GM23338 (cell line): ENCODE results near the gene TYMS. TPM values are rescaled to one million over a fixed set of nuclear protein-coding genes. Genes with fewer than 3 reads are reported as not detected.

Experiments
- ATAC-seq: fragments of 200-7000 bp; cut with Tn5 transposase; 3 replicates; pipeline ENCODE4 v1.9.1; 2020
- DNase-seq: peaks from one replicate; pipeline ENCODE4 v3.0.0-alpha.2; 2015; ENCODE audit warnings: low spot score
- H2AFZ ChIP-seq: fragments of 200-600 bp; sonication (generic); 2 replicates; pipeline ENCODE4 v1.8.0; 2016; ENCODE audit warnings: antibody characterized with exemption, mild to moderate bottlenecking, moderate library complexity
- H3F3A ChIP-seq: fragments of 200-600 bp; sonication (generic); replicated peaks from 2 replicates; pipeline ENCODE4 v1.8.0; 2017; ENCODE audit warnings: antibody characterized with exemption, mixed run types, low read depth
- H3K27ac ChIP-seq: fragments of 200-600 bp; sonication (generic); 2 replicates; pipeline ENCODE4 v1.6.1; 2016; ENCODE audit warnings: low read depth
- H3K27me3 ChIP-seq: fragments of 200-600 bp; sonication (generic); 2 replicates; pipeline ENCODE4 v1.8.0; 2016; ENCODE audit warnings: mild to moderate bottlenecking, mixed run types, moderate library complexity; ENCODE audit not compliant: insufficient read depth
- H3K36me3 ChIP-seq: fragments of 200-600 bp; sonication (generic); 2 replicates; pipeline ENCODE4 v1.8.0; 2016; ENCODE audit warnings: mild to moderate bottlenecking; ENCODE audit not compliant: insufficient read depth
- H3K4me1 ChIP-seq: fragments of 200-600 bp; sonication (generic); 2 replicates; pipeline ENCODE4 v1.8.0; 2016; ENCODE audit warnings: mild to moderate bottlenecking, moderate library complexity; ENCODE audit not compliant: insufficient read depth
- H3K4me2 ChIP-seq: fragments of 200-600 bp; sonication (generic); 2 replicates; pipeline ENCODE4 v1.7.1; 2017; ENCODE audit warnings: mixed run types
- H3K4me3 ChIP-seq: fragments of 200-600 bp; sonication (generic); 2 replicates; pipeline ENCODE4 v1.6.1; 2016; ENCODE audit warnings: mixed run types
- H3K79me2 ChIP-seq: fragments of 200-600 bp; sonication (generic); replicated peaks from 2 replicates; pipeline ENCODE4 v1.8.0; 2017; ENCODE audit warnings: mild to moderate bottlenecking; ENCODE audit not compliant: insufficient read depth
- H3K9me2 ChIP-seq: fragments of 200-600 bp; sonication (generic); 2 replicates; pipeline ENCODE4 v1.8.0; 2017; ENCODE audit not compliant: insufficient read depth
- H4K20me1 ChIP-seq: fragments of 200-600 bp; sonication (generic); replicated peaks from 2 replicates; pipeline ENCODE4 v1.8.0; 2017; ENCODE audit warnings: mild to moderate bottlenecking; ENCODE audit not compliant: insufficient read depth
- H3K27ac Mint-ChIP-seq: 2 replicates; pipeline ENCODE4 v1.8.0; 2020; ENCODE audit warnings: inconsistent platforms, mild to moderate bottlenecking, moderate library complexity, mixed read lengths
- H3K27me3 Mint-ChIP-seq: 3 replicates; pipeline ENCODE4 v1.8.0; 2022; ENCODE audit warnings: low read depth, mild to moderate bottlenecking, moderate library complexity, mixed read lengths, inconsistent platforms; ENCODE audit not compliant: insufficient read depth, poor library complexity
- H3K36me3 Mint-ChIP-seq: 3 replicates; pipeline ENCODE4 v1.8.0; 2021; ENCODE audit warnings: low read depth, mild to moderate bottlenecking, inconsistent platforms, moderate library complexity, mixed read lengths
- H3K4me1 Mint-ChIP-seq: 3 replicates; pipeline ENCODE4 v1.8.0; 2020; ENCODE audit warnings: mild to moderate bottlenecking, inconsistent platforms, mixed read lengths
- H3K4me3 Mint-ChIP-seq: 3 replicates; pipeline ENCODE4 v1.8.0; 2021; ENCODE audit warnings: moderate library complexity, mild to moderate bottlenecking, inconsistent platforms, mixed read lengths
- H3K9me3 Mint-ChIP-seq: 3 replicates; pipeline ENCODE4 v1.8.0; 2020; ENCODE audit warnings: moderate library complexity, mild to moderate bottlenecking, inconsistent platforms, mixed read lengths
- CREB1 ChIP-seq: fragments of 250-450 bp; sonication (Bioruptor Pico); IDR thresholded peaks from 2 replicates; pipeline ENCODE4 v1.5.0; 2020; ENCODE audit warnings: low read depth, mild to moderate bottlenecking, moderate library complexity
- CTCF ChIP-seq, 2 experiments: fragments of 200-600 bp in 1 of 2; sonication (generic) in 1 of 2; conservative IDR thresholded peaks; 2 replicates each; pipeline versions ENCODE4 v1.5.1 to v1.6.1; 2016 to 2017; ENCODE audit warnings: antibody characterized with exemption in 2 of 2, low read depth in 2 of 2, mild to moderate bottlenecking in 2 of 2, moderate library complexity in 1 of 2
- EZH2 ChIP-seq: fragments of 200-600 bp; sonication (generic); IDR thresholded peaks from one replicate; pipeline ENCODE4 v1.8.0; 2017; ENCODE audit warnings: antibody characterized with exemption, mild to moderate bottlenecking, low read depth; ENCODE audit not compliant: unreplicated experiment
- JUNB ChIP-seq: IDR thresholded peaks from one replicate; pipeline ENCODE4 v1.6.1; 2016; ENCODE audit warnings: antibody characterized with exemption; ENCODE audit not compliant: unreplicated experiment
- NANOG ChIP-seq: IDR thresholded peaks from 2 replicates; pipeline ENCODE4 v1.6.1; 2016; ENCODE audit warnings: antibody characterized with exemption, borderline replicate concordance
- POLR2AphosphoS5 ChIP-seq: IDR thresholded peaks from 2 replicates; pipeline ENCODE4 v1.6.1; 2016; ENCODE audit warnings: antibody characterized with exemption, low read depth
- REST ChIP-seq: IDR thresholded peaks from one replicate; pipeline ENCODE4 v1.6.1; 2018; ENCODE audit warnings: antibody characterized with exemption; ENCODE audit not compliant: unreplicated experiment
- STAT1 ChIP-seq: IDR thresholded peaks from one replicate; pipeline ENCODE4 v1.6.1; 2016; ENCODE audit warnings: antibody characterized with exemption; ENCODE audit not compliant: unreplicated experiment
- ZNF114 ChIP-seq: fragments of 250-450 bp; sonication (Bioruptor Pico); IDR thresholded peaks from 2 replicates; pipeline ENCODE4 v1.5.0; 2020; ENCODE audit warnings: mild to moderate bottlenecking, moderate library complexity
- ZNF331 ChIP-seq: fragments of 250-450 bp; sonication (Bioruptor Pico); IDR thresholded peaks from 2 replicates; pipeline ENCODE4 v1.5.0; 2020; ENCODE audit warnings: low read depth, mild to moderate bottlenecking, moderate library complexity
- polyA plus RNA-seq: library from polyadenylated mRNA; unstranded; fragments of >200 nt; fragmentation: Nextera tagmentation; extraction: Ambion mirVana; gene quantifications from 2 replicates; pipeline ENCODE4 v1.2.1, GENCODE V29; 2016
- total RNA-seq: library from RNA; depleted of rRNA; stranded (reverse); fragments of >200 nt; shearing (Covaris generic); gene quantifications from 2 replicates; pipeline ENCODE4 v1.2.3, GENCODE V29; 2014
- TF ChIP-seq, protein P1 (sequence below): fragments of 250-450 bp; sonication (Bioruptor Pico); IDR thresholded peaks from 2 replicates; pipeline ENCODE4 v1.5.0; 2020; ENCODE audit warnings: mild to moderate bottlenecking, moderate library complexity

Gene TYMS
- total and polyA plus RNA-seq, 2 experiments from 2014 or later, result 52.9 to 72.3 TPM

GRCh38 chr18:708096-708495, 50.6 kb downstream of the TYMS start (continued):
- no peak for TF ChIP-seq CTCF (conservative IDR thresholded peaks at IDR 0.05; ENCODE audit: low read depth in 2 of 2)
- no peak for TF ChIP-seq STAT1
- no peak for TF ChIP-seq JUNB
- no peak for TF ChIP-seq NANOG
- no peak for TF ChIP-seq REST
- no peak for TF ChIP-seq EZH2
- no peak for TF ChIP-seq ZNF114
- no peak for TF ChIP-seq POLR2AphosphoS5

- Histone ChIP-seq H3K4me2 (no peak overlapping the region), H3K36me3 (no peaks in the 10 kb centered on the region; the same call in 1 of the 2 replicates), H3K9me2 (no peaks in the 10 kb centered on the region), H4K20me1 (peaks cover 44% of the 10 kb centered on the region), H3K27ac (no peak overlapping the region), H3K27me3 (0 out of 2 replicates have a peak, but pooled peaks cover 7% of the 10 kb centered on the region), H2AFZ (no peak overlapping the region), H3K79me2 (peaks cover 58% of the 10 kb centered on the region), H3K4me3 (no peak overlapping the region), H3K4me1 (peaks cover 6% of the 10 kb centered on the region), H3F3A (peaks cover 5% of the 10 kb centered on the region; the same call in 1 of the 2 replicates)
- peaks cover 6% of the 10 kb centered on the region for H3K27me3 Mint-ChIP-seq
- H3K36me3 Mint-ChIP-seq, result peaks cover 45% of the 10 kb centered on the region
- H3K4me1 Mint-ChIP-seq, result peaks cover 7% of the 10 kb centered on the region
- H3K27ac Mint-ChIP-seq, result no peak overlapping the region
- ATAC-seq, result no peak
- no peak overlapping the region for H3K4me3 Mint-ChIP-seq
- no peak for DNase-seq
- peaks cover 7% of the 10 kb centered on the region; the same call in 2 of the 3 replicates for H3K9me3 Mint-ChIP-seq
- TF ChIP-seq, protein P1, sequence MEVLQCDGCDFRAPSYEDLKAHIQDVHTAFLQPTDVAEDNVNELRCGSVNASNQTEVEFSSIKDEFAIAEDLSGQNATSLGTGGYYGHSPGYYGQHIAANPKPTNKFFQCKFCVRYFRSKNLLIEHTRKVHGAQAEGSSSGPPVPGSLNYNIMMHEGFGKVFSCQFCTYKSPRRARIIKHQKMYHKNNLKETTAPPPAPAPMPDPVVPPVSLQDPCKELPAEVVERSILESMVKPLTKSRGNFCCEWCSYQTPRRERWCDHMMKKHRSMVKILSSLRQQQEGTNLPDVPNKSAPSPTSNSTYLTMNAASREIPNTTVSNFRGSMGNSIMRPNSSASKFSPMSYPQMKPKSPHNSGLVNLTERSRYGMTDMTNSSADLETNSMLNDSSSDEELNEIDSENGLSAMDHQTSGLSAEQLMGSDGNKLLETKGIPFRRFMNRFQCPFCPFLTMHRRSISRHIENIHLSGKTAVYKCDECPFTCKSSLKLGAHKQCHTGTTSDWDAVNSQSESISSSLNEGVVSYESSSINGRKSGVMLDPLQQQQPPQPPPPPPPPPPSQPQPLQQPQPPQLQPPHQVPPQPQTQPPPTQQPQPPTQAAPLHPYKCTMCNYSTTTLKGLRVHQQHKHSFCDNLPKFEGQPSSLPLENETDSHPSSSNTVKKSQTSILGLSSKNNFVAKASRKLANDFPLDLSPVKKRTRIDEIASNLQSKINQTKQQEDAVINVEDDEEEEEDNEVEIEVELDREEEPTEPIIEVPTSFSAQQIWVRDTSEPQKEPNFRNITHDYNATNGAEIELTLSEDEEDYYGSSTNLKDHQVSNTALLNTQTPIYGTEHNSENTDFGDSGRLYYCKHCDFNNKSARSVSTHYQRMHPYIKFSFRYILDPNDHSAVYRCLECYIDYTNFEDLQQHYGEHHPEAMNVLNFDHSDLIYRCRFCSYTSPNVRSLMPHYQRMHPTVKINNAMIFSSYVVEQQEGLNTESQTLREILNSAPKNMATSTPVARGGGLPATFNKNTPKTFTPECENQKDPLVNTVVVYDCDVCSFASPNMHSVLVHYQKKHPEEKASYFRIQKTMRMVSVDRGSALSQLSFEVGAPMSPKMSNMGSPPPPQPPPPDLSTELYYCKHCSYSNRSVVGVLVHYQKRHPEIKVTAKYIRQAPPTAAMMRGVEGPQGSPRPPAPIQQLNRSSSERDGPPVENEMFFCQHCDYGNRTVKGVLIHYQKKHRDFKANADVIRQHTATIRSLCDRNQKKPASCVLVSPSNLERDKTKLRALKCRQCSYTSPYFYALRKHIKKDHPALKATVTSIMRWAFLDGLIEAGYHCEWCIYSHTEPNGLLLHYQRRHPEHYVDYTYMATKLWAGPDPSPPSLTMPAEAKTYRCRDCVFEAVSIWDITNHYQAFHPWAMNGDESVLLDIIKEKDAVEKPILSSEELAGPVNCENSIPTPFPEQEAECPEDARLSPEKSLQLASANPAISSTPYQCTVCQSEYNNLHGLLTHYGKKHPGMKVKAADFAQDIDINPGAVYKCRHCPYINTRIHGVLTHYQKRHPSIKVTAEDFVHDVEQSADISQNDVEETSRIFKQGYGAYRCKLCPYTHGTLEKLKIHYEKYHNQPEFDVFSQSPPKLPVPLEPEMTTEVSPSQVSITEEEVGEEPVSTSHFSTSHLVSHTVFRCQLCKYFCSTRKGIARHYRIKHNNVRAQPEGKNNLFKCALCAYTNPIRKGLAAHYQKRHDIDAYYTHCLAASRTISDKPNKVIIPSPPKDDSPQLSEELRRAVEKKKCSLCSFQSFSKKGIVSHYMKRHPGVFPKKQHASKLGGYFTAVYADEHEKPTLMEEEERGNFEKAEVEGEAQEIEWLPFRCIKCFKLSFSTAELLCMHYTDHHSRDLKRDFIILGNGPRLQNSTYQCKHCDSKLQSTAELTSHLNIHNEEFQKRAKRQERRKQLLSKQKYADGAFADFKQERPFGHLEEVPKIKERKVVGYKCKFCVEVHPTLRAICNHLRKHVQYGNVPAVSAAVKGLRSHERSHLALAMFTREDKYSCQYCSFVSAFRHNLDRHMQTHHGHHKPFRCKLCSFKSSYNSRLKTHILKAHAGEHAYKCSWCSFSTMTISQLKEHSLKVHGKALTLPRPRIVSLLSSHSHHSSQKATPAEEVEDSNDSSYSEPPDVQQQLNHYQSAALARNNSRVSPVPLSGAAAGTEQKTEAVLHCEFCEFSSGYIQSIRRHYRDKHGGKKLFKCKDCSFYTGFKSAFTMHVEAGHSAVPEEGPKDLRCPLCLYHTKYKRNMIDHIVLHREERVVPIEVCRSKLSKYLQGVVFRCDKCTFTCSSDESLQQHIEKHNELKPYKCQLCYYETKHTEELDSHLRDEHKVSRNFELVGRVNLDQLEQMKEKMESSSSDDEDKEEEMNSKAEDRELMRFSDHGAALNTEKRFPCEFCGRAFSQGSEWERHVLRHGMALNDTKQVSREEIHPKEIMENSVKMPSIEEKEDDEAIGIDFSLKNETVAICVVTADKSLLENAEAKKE (CRISPR knock-in tag), result no peak
- TF ChIP-seq CREB1 (no peak), ZNF331 (no peak), CTCF (conservative IDR thresholded peaks at IDR 0.05; ENCODE audit: low read depth in 2 of 2) (no peak)
These were observed 52.3 kb downstream of the TYMS start for GRCh38 chr18:709771-710170.
